ENCODE measurements around the gene CORO1C. TPM values are rescaled to one million over a fixed set of nuclear protein-coding genes. Genes with fewer than 3 reads are reported as not detected.

Gene CORO1C
- total RNA-seq, 1 experiment from 2014 or later: 138 TPM

DNA sequence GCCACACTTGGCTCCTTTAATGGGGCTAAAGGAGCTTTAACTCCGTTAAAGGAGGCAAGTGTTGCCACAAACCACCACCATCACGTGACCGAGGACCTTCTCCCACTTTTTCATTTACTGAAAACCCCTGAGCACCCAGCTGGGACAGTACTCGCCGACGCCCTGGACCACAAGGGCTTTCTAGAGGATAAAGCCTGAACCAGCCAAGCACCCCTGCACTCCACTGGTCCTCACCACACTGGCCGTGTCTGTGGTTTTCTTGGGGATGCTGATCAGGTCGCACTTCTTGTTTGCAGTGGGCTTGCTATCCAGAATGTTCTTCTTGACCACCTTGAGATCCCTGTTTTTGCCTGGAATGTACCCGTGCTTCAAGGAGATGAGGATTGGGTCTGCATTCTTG, 82.9 kb downstream of the CORO1C start (continued):
- TF ChIP-seq, protein P1, sequence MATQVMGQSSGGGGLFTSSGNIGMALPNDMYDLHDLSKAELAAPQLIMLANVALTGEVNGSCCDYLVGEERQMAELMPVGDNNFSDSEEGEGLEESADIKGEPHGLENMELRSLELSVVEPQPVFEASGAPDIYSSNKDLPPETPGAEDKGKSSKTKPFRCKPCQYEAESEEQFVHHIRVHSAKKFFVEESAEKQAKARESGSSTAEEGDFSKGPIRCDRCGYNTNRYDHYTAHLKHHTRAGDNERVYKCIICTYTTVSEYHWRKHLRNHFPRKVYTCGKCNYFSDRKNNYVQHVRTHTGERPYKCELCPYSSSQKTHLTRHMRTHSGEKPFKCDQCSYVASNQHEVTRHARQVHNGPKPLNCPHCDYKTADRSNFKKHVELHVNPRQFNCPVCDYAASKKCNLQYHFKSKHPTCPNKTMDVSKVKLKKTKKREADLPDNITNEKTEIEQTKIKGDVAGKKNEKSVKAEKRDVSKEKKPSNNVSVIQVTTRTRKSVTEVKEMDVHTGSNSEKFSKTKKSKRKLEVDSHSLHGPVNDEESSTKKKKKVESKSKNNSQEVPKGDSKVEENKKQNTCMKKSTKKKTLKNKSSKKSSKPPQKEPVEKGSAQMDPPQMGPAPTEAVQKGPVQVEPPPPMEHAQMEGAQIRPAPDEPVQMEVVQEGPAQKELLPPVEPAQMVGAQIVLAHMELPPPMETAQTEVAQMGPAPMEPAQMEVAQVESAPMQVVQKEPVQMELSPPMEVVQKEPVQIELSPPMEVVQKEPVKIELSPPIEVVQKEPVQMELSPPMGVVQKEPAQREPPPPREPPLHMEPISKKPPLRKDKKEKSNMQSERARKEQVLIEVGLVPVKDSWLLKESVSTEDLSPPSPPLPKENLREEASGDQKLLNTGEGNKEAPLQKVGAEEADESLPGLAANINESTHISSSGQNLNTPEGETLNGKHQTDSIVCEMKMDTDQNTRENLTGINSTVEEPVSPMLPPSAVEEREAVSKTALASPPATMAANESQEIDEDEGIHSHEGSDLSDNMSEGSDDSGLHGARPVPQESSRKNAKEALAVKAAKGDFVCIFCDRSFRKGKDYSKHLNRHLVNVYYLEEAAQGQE (IDR thresholded peaks at IDR 0.05; ENCODE audit: low read depth): no peak
- no peak for TF ChIP-seq EZH2 (IDR thresholded peaks at IDR 0.05)
- TF ChIP-seq JUND (IDR thresholded peaks at IDR 0.05): no peak

GRCh38 chr12:108647585-108648287, 83.6 kb downstream of the CORO1C start:
- Histone ChIP-seq H3K4me2 (ENCODE audit: low read length) (no peak overlapping the region), H3K9me2 (ENCODE audit: insufficient read depth) (no peaks in the 10 kb centered on the region), H3K9me3 (ENCODE audit: control insufficient read depth in 1 of 2, insufficient read depth in 1 of 2, low read depth in 1 of 2, low read length in 2 of 2) (no peaks in the 10 kb centered on the region), H3K4me1 (ENCODE audit: control insufficient read depth in 1 of 2, insufficient read depth in 2 of 2, low read length in 2 of 2) (peaks cover 91 to 99% of the 10 kb centered on the region in 2 experiments), H3K36me3 (ENCODE audit: control insufficient read depth in 1 of 2, insufficient read depth in 2 of 2, low read length in 2 of 2) (peaks cover 0 to 15% of the 10 kb centered on the region in 2 experiments; a peak in 2 of 4 replicates), H3K79me2 (ENCODE audit: insufficient read depth, low read length) (no peaks in the 10 kb centered on the region), H2AFZ (ENCODE audit: low read depth, low read length, poor library complexity, severe bottlenecking) (no peak overlapping the region), H3K27me3 (ENCODE audit: insufficient read depth, low read length) (no peaks in the 10 kb centered on the region), H3K4me3 (replicated peaks in 1 of 2; ENCODE audit: low read depth in 1 of 2, low read length in 2 of 2) (no peak overlapping the region), H4K20me1 (ENCODE audit: insufficient read depth) (no peaks in the 10 kb centered on the region), H3K9ac (ENCODE audit: low read length) (no peak overlapping the region), H3K27ac (ENCODE audit: low read depth, low read length) (no peak overlapping the region)
- ChIA-PET CTCF (interaction anchor here (0.8 kb wide), 1 partner anchor 156 kb away, joined by 3 read pairs; no protein-coding TSS in a partner anchor), POLR2A (no interaction called here), RAD21 (ENCODE audit: low non-redundant PET in 1 of 2, low total read pairs in 2 of 2, uncharacterized antibody in 2 of 2, unreplicated experiment in 2 of 2) (no interaction called here)
- DNase-seq (ENCODE audit: low read depth, low spot score): no peak
- intact Hi-C loops (cut with micrococcal nuclease): no loop called here
- TF ChIP-seq EZH2 (IDR thresholded peaks at IDR 0.05): no peak
- no peak for TF ChIP-seq FOSL1 (IDR thresholded peaks at IDR 0.05; ENCODE audit: low read depth)
- no peak for TF ChIP-seq SRF (IDR thresholded peaks at IDR 0.05; ENCODE audit: low read depth)
- TF ChIP-seq EZH2phosphoT487 (IDR thresholded peaks at IDR 0.05; ENCODE audit: borderline replicate concordance): no peak
- TF ChIP-seq ZBTB33 (IDR thresholded peaks at IDR 0.05; ENCODE audit: extremely low read depth, insufficient replicate concordance, low read length): no peak
- no peak for TF ChIP-seq CBX3 (IDR thresholded peaks at IDR 0.05; ENCODE audit: low read depth)
- TF ChIP-seq MAX (IDR thresholded peaks at IDR 0.05): no peak
- no peak for TF ChIP-seq TCF7L2 (IDR thresholded peaks at IDR 0.05; ENCODE audit: borderline replicate concordance, extremely low read depth, insufficient read depth, insufficient read length)
- no peak for TF ChIP-seq JUND (IDR thresholded peaks at IDR 0.05)
- no peak for TF ChIP-seq ELF1 (IDR thresholded peaks at IDR 0.05; ENCODE audit: borderline replicate concordance, low read depth)
- TF ChIP-seq EGR1 (IDR thresholded peaks at IDR 0.05; ENCODE audit: low read depth): no peak
- no peak for TF ChIP-seq RAD21 (IDR thresholded peaks at IDR 0.05; ENCODE audit: low read depth)
- no TSS peak for BruUV-seq (replicated peaks)
- no peak for ATAC-seq

Measured in HCT116 (cell line).